Measurements from ENCODE around the gene MED6. TPM values are rescaled to one million over a fixed set of nuclear protein-coding genes. Genes with fewer than 3 reads are reported as not detected.

The MED6 gene
- total and polyA plus RNA-seq, 9 of the 15 experiments (the other 6 are each of a cell fraction or from before 2014, with no cell fraction given) = 16.9 to 52.0 (median 30.4) TPM

GRCh38 chr14:70600382-70601157, at the start of gene MED6 (continued):
- no peak for TF ChIP-seq ARID4B (CRISPR knock-in tag; IDR thresholded peaks at IDR 0.05)
- TF ChIP-seq FOXK2 (conservative IDR thresholded peaks at IDR 0.05 in 1 of 2, IDR thresholded peaks at IDR 0.05 in 1 of 2; ENCODE audit: low read depth in 2 of 2) = peak; percentile 81 to 89
- TF ChIP-seq KDM1A (IDR thresholded peaks at IDR 0.05) = no peak
- no peak for TF ChIP-seq HBP1 (CRISPR knock-in tag; IDR thresholded peaks at IDR 0.05)

Data from K562 (cell line).